GM23338 (cell line): ENCODE measurements around the gene AFF3. TPM values are rescaled to one million over a fixed set of nuclear protein-coding genes. Genes with fewer than 3 reads are reported as not detected.
"Not testable (repeated sequence)": the region's sequence is repeated elsewhere in the genome, so short reads cannot be mapped to it uniquely, and the experiment has no call there.

Source experiments
- ATAC-seq: fragments of 200-7000 bp; cut with Tn5 transposase; 3 replicates; pipeline ENCODE4 v1.9.1; 2020
- DNase-seq: peaks from one replicate; pipeline ENCODE4 v3.0.0-alpha.2; 2015; ENCODE audit warnings: low spot score
- H2AFZ ChIP-seq: fragments of 200-600 bp; sonication (generic); 2 replicates; pipeline ENCODE4 v1.8.0; 2016; ENCODE audit warnings: antibody characterized with exemption, mild to moderate bottlenecking, moderate library complexity
- H3F3A ChIP-seq: fragments of 200-600 bp; sonication (generic); replicated peaks from 2 replicates; pipeline ENCODE4 v1.8.0; 2017; ENCODE audit warnings: antibody characterized with exemption, mixed run types, low read depth
- H3K27ac ChIP-seq: fragments of 200-600 bp; sonication (generic); 2 replicates; pipeline ENCODE4 v1.6.1; 2016; ENCODE audit warnings: low read depth
- H3K27me3 ChIP-seq: fragments of 200-600 bp; sonication (generic); 2 replicates; pipeline ENCODE4 v1.8.0; 2016; ENCODE audit warnings: mild to moderate bottlenecking, mixed run types, moderate library complexity; ENCODE audit not compliant: insufficient read depth
- H3K36me3 ChIP-seq: fragments of 200-600 bp; sonication (generic); 2 replicates; pipeline ENCODE4 v1.8.0; 2016; ENCODE audit warnings: mild to moderate bottlenecking; ENCODE audit not compliant: insufficient read depth
- H3K4me1 ChIP-seq: fragments of 200-600 bp; sonication (generic); 2 replicates; pipeline ENCODE4 v1.8.0; 2016; ENCODE audit warnings: mild to moderate bottlenecking, moderate library complexity; ENCODE audit not compliant: insufficient read depth
- H3K4me2 ChIP-seq: fragments of 200-600 bp; sonication (generic); 2 replicates; pipeline ENCODE4 v1.7.1; 2017; ENCODE audit warnings: mixed run types
- H3K4me3 ChIP-seq: fragments of 200-600 bp; sonication (generic); 2 replicates; pipeline ENCODE4 v1.6.1; 2016; ENCODE audit warnings: mixed run types
- H3K79me2 ChIP-seq: fragments of 200-600 bp; sonication (generic); replicated peaks from 2 replicates; pipeline ENCODE4 v1.8.0; 2017; ENCODE audit warnings: mild to moderate bottlenecking; ENCODE audit not compliant: insufficient read depth
- H3K9me2 ChIP-seq: fragments of 200-600 bp; sonication (generic); 2 replicates; pipeline ENCODE4 v1.8.0; 2017; ENCODE audit not compliant: insufficient read depth
- H4K20me1 ChIP-seq: fragments of 200-600 bp; sonication (generic); replicated peaks from 2 replicates; pipeline ENCODE4 v1.8.0; 2017; ENCODE audit warnings: mild to moderate bottlenecking; ENCODE audit not compliant: insufficient read depth
- H3K27ac Mint-ChIP-seq: 2 replicates; pipeline ENCODE4 v1.8.0; 2020; ENCODE audit warnings: inconsistent platforms, mild to moderate bottlenecking, moderate library complexity, mixed read lengths
- H3K27me3 Mint-ChIP-seq: 3 replicates; pipeline ENCODE4 v1.8.0; 2022; ENCODE audit warnings: low read depth, mild to moderate bottlenecking, moderate library complexity, mixed read lengths, inconsistent platforms; ENCODE audit not compliant: insufficient read depth, poor library complexity
- H3K36me3 Mint-ChIP-seq: 3 replicates; pipeline ENCODE4 v1.8.0; 2021; ENCODE audit warnings: low read depth, mild to moderate bottlenecking, inconsistent platforms, moderate library complexity, mixed read lengths
- H3K4me1 Mint-ChIP-seq: 3 replicates; pipeline ENCODE4 v1.8.0; 2020; ENCODE audit warnings: mild to moderate bottlenecking, inconsistent platforms, mixed read lengths
- H3K4me3 Mint-ChIP-seq: 3 replicates; pipeline ENCODE4 v1.8.0; 2021; ENCODE audit warnings: moderate library complexity, mild to moderate bottlenecking, inconsistent platforms, mixed read lengths
- H3K9me3 Mint-ChIP-seq: 3 replicates; pipeline ENCODE4 v1.8.0; 2020; ENCODE audit warnings: moderate library complexity, mild to moderate bottlenecking, inconsistent platforms, mixed read lengths
- CREB1 ChIP-seq: fragments of 250-450 bp; sonication (Bioruptor Pico); IDR thresholded peaks from 2 replicates; pipeline ENCODE4 v1.5.0; 2020; ENCODE audit warnings: low read depth, mild to moderate bottlenecking, moderate library complexity
- ETS1 ChIP-seq: IDR thresholded peaks from 2 replicates; pipeline ENCODE4 v1.6.1; 2016; ENCODE audit warnings: antibody characterized with exemption
- REST ChIP-seq: IDR thresholded peaks from one replicate; pipeline ENCODE4 v1.6.1; 2018; ENCODE audit warnings: antibody characterized with exemption; ENCODE audit not compliant: unreplicated experiment
- STAT1 ChIP-seq: IDR thresholded peaks from one replicate; pipeline ENCODE4 v1.6.1; 2016; ENCODE audit warnings: antibody characterized with exemption; ENCODE audit not compliant: unreplicated experiment
- ZNF114 ChIP-seq: fragments of 250-450 bp; sonication (Bioruptor Pico); IDR thresholded peaks from 2 replicates; pipeline ENCODE4 v1.5.0; 2020; ENCODE audit warnings: mild to moderate bottlenecking, moderate library complexity
- ZNF331 ChIP-seq: fragments of 250-450 bp; sonication (Bioruptor Pico); IDR thresholded peaks from 2 replicates; pipeline ENCODE4 v1.5.0; 2020; ENCODE audit warnings: low read depth, mild to moderate bottlenecking, moderate library complexity
- polyA plus RNA-seq: library from polyadenylated mRNA; unstranded; fragments of >200 nt; fragmentation: Nextera tagmentation; extraction: Ambion mirVana; gene quantifications from 2 replicates; pipeline ENCODE4 v1.2.1, GENCODE V29; 2016
- total RNA-seq: library from RNA; depleted of rRNA; stranded (reverse); fragments of >200 nt; shearing (Covaris generic); gene quantifications from 2 replicates; pipeline ENCODE4 v1.2.3, GENCODE V29; 2014

AFF3 gene
- total and polyA plus RNA-seq, 2 experiments from 2014 or later = 0.73 to 1.4 TPM

- no peak for TF ChIP-seq REST
These were observed 194.4 kb downstream of the AFF3 start (continued) for GRCh38 chr2:99948010-99948409.

GRCh38 chr2:99947366-99947765, 195.0 kb downstream of the AFF3 start:
- H3K4me3 ChIP-seq, ATAC-seq, H4K20me1 ChIP-seq, H3K27me3 ChIP-seq, H2AFZ ChIP-seq, H3K36me3 ChIP-seq, H3K27ac Mint-ChIP-seq, H3K9me2 ChIP-seq, H3K27ac ChIP-seq, H3K36me3 Mint-ChIP-seq, H3K4me1 Mint-ChIP-seq, H3K27me3 Mint-ChIP-seq, H3K4me2 ChIP-seq, H3F3A ChIP-seq, H3K4me1 ChIP-seq, H3K79me2 ChIP-seq, H3K4me3 Mint-ChIP-seq, DNase-seq, H3K9me3 Mint-ChIP-seq: not testable (repeated sequence)

GRCh38 chr2:99944019-99944418, 198.4 kb downstream of the AFF3 start:
- DNase-seq = no peak
- no peaks in the 10 kb centered on the region for H3K27me3 ChIP-seq
- no peak overlapping the region for H3K4me3 ChIP-seq
- Mint-ChIP-seq H3K4me1 (no peaks in the 10 kb centered on the region), H3K9me3 (no peaks in the 10 kb centered on the region), H3K27me3 (no peaks in the 10 kb centered on the region), H3K36me3 (no peaks in the 10 kb centered on the region), H3K27ac (no peak overlapping the region), H3K4me3 (no peak overlapping the region)
- no peaks in the 10 kb centered on the region for H4K20me1 ChIP-seq
- no peaks in the 10 kb centered on the region for H3K79me2 ChIP-seq
- no peak overlapping the region for H3K4me2 ChIP-seq
- no peak overlapping the region for H3K27ac ChIP-seq
- no peaks in the 10 kb centered on the region for H3K36me3 ChIP-seq
- no peaks in the 10 kb centered on the region for H3K4me1 ChIP-seq
- H3F3A ChIP-seq = no peaks in the 10 kb centered on the region
- H2AFZ ChIP-seq = no peak overlapping the region
- ATAC-seq = no peak
- peaks cover 4% of the 10 kb centered on the region; the same call in 1 of the 2 replicates for H3K9me2 ChIP-seq
- TF ChIP-seq ZNF331 (CRISPR knock-in tag) = no peak
- TF ChIP-seq CREB1 (CRISPR knock-in tag) = no peak
- TF ChIP-seq STAT1 = no peak
- no peak for TF ChIP-seq ZNF114 (CRISPR knock-in tag)
- TF ChIP-seq REST = no peak
- TF ChIP-seq ETS1 = no peak
